Astrocyte (in vitro differentiated cells and primary cell): ENCODE results near the gene FCN2. TPM values are rescaled to one million over a fixed set of nuclear protein-coding genes. Genes with fewer than 3 reads are reported as not detected.

ENCODE experiments used
- DNase-seq: peaks from one replicate; pipeline ENCODE4 v3.0.0-alpha.2; 2010; ENCODE audit warnings: low read depth
- FAIRE-seq: peaks from 2 replicates; lab custom pipeline; 2011; peaks lifted over from hg19 to GRCh38; lab: Jason Lieb, UNC
- H2AFZ ChIP-seq: 2 replicates; pipeline ENCODE4 v1.6.0; 2012; ENCODE audit warnings: low read depth, low read length, inconsistent platforms
- H3K27ac ChIP-seq: 2 replicates; pipeline ENCODE4 v1.5.1; 2011; ENCODE audit warnings: low read depth, low read length, inconsistent platforms
- H3K27me3 ChIP-seq: 2 replicates; pipeline ENCODE4 v1.6.0; 2011; ENCODE audit warnings: low read length, inconsistent platforms; ENCODE audit not compliant: insufficient read depth
- H3K36me3 ChIP-seq: 2 replicates; pipeline ENCODE4 v1.5.1; 2011; ENCODE audit warnings: low read length, inconsistent platforms; ENCODE audit not compliant: insufficient read depth
- H3K4me1 ChIP-seq: 2 replicates; pipeline ENCODE4 v1.5.1; 2011; ENCODE audit warnings: low read length, inconsistent platforms; ENCODE audit not compliant: insufficient read depth
- H3K4me2 ChIP-seq: 2 replicates; pipeline ENCODE4 v1.6.0; 2012; ENCODE audit warnings: low read length, inconsistent platforms
- H3K4me3 ChIP-seq: 2 replicates; pipeline ENCODE4 v1.5.1; 2011; ENCODE audit warnings: low read depth, mild to moderate bottlenecking, low read length, inconsistent platforms; ENCODE audit not compliant: insufficient read depth
- H3K79me2 ChIP-seq: 2 replicates; pipeline ENCODE4 v1.6.0; 2012; ENCODE audit warnings: mild to moderate bottlenecking, low read length, inconsistent platforms; ENCODE audit not compliant: insufficient read depth
- H3K9ac ChIP-seq: 2 replicates; pipeline ENCODE4 v1.6.0; 2012; ENCODE audit warnings: mild to moderate bottlenecking, low read length, inconsistent platforms
- H3K9me3 ChIP-seq: 2 replicates; pipeline ENCODE4 v1.5.1; 2012; ENCODE audit warnings: low read depth, mild to moderate bottlenecking, low read length, inconsistent platforms; ENCODE audit not compliant: insufficient read depth
- H4K20me1 ChIP-seq: 2 replicates; pipeline ENCODE4 v1.6.0; 2012; ENCODE audit warnings: low read length, inconsistent platforms; ENCODE audit not compliant: insufficient read depth
- H3K27ac Mint-ChIP-seq: one replicate; pipeline ENCODE4 v1.8.0; 2021; ENCODE audit warnings: mild to moderate bottlenecking, mixed read lengths; ENCODE audit not compliant: unreplicated experiment
- H3K27me3 Mint-ChIP-seq: one replicate; pipeline ENCODE4 v1.8.0; 2021; ENCODE audit warnings: low read depth, mixed read lengths; ENCODE audit not compliant: unreplicated experiment
- H3K36me3 Mint-ChIP-seq: one replicate; pipeline ENCODE4 v1.8.0; 2021; ENCODE audit warnings: low read depth, mixed read lengths; ENCODE audit not compliant: unreplicated experiment
- H3K4me1 Mint-ChIP-seq: one replicate; pipeline ENCODE4 v1.8.0; 2021; ENCODE audit warnings: low read depth, mixed read lengths; ENCODE audit not compliant: unreplicated experiment
- H3K4me3 Mint-ChIP-seq: one replicate; pipeline ENCODE4 v1.8.0; 2021; ENCODE audit warnings: mild to moderate bottlenecking, moderate library complexity, mixed read lengths; ENCODE audit not compliant: unreplicated experiment
- H3K9me3 Mint-ChIP-seq: one replicate; pipeline ENCODE4 v1.8.0; 2021; ENCODE audit warnings: mild to moderate bottlenecking, mixed read lengths; ENCODE audit not compliant: unreplicated experiment
- CTCF ChIP-seq: IDR thresholded peaks from 2 replicates; pipeline ENCODE4 v1.5.1; 2011; ENCODE audit warnings: low read depth, mild to moderate bottlenecking, inconsistent platforms, low read length, moderate library complexity; ENCODE audit not compliant: insufficient read depth
- EZH2 ChIP-seq: IDR thresholded peaks from 2 replicates; pipeline ENCODE4 v1.6.1; 2012; ENCODE audit warnings: mild to moderate bottlenecking, low read length, inconsistent platforms; ENCODE audit not compliant: insufficient read depth
- total RNA-seq: library from RNA; stranded (reverse); gene quantifications from 2 replicates; pipeline ENCODE4 v1.2.1, GENCODE V29; 2021

Gene FCN2
- total RNA-seq, 1 donor from 2014 or later = not detected

- Histone ChIP-seq H3K4me2 (no peak overlapping the region), H3K4me3 (no peak overlapping the region), H3K27me3 (no peaks in the 10 kb centered on the region), H3K9ac (no peak overlapping the region), H2AFZ (no peak overlapping the region), H3K36me3 (no peaks in the 10 kb centered on the region), H4K20me1 (no peaks in the 10 kb centered on the region), H3K9me3 (no peaks in the 10 kb centered on the region), H3K4me1 (no peaks in the 10 kb centered on the region), H3K79me2 (no peaks in the 10 kb centered on the region), H3K27ac (no peak overlapping the region)
- no peak overlapping the region for H3K27ac Mint-ChIP-seq
- H3K27me3 Mint-ChIP-seq = peaks cover 55% of the 10 kb centered on the region
- no peaks in the 10 kb centered on the region for H3K4me1 Mint-ChIP-seq
- no peaks in the 10 kb centered on the region for H3K36me3 Mint-ChIP-seq
- no peak overlapping the region for H3K4me3 Mint-ChIP-seq
- TF ChIP-seq CTCF = no peak
- no peak for TF ChIP-seq EZH2
- peaks cover 3% of the 10 kb centered on the region for H3K9me3 Mint-ChIP-seq
- no peak for FAIRE-seq
- no peak for DNase-seq
Observed at GRCh38 chr9:134929193-134930158, 48.9 kb downstream of the FCN2 start.

- Histone ChIP-seq H2AFZ (no peak overlapping the region), H3K27me3 (peaks cover 7% of the 10 kb centered on the region), H3K36me3 (no peaks in the 10 kb centered on the region), H3K4me2 (no peak overlapping the region), H3K27ac (no peak overlapping the region), H3K4me1 (no peaks in the 10 kb centered on the region), H3K9me3 (no peaks in the 10 kb centered on the region), H3K9ac (no peak overlapping the region), H3K79me2 (no peaks in the 10 kb centered on the region), H4K20me1 (no peaks in the 10 kb centered on the region), H3K4me3 (no peak overlapping the region)
- peaks cover 50% of the 10 kb centered on the region for H3K27me3 Mint-ChIP-seq
- TF ChIP-seq CTCF (no peak), EZH2 (no peak)
- H3K36me3 Mint-ChIP-seq = no peaks in the 10 kb centered on the region
- FAIRE-seq (no peak), DNase-seq (no peak)
- H3K27ac Mint-ChIP-seq = no peak overlapping the region
- H3K9me3 Mint-ChIP-seq = peaks cover 3% of the 10 kb centered on the region
- H3K4me1 Mint-ChIP-seq = no peaks in the 10 kb centered on the region
- no peak overlapping the region for H3K4me3 Mint-ChIP-seq
Observed at GRCh38 chr9:134930398-134930797, 49.8 kb downstream of the FCN2 start.

- H3K4me3 ChIP-seq = no peak overlapping the region
Observed at GRCh38 chr9:134932171-134932570, 51.6 kb downstream of the FCN2 start.

More at GRCh38 chr9:134932171-134932570, 51.6 kb downstream of the FCN2 start:
- H3K4me1 Mint-ChIP-seq = no peaks in the 10 kb centered on the region
- H4K20me1 ChIP-seq = no peaks in the 10 kb centered on the region
- no peak overlapping the region for H3K4me2 ChIP-seq
- DNase-seq (no peak), FAIRE-seq (no peak)
- H3K4me3 Mint-ChIP-seq = no peak overlapping the region
- H3K79me2 ChIP-seq = no peaks in the 10 kb centered on the region
- TF ChIP-seq CTCF (no peak), EZH2 (no peak)
- no peaks in the 10 kb centered on the region for H3K36me3 Mint-ChIP-seq
- H2AFZ ChIP-seq = no peak overlapping the region
- H3K9me3 Mint-ChIP-seq = no peaks in the 10 kb centered on the region
- peaks cover 61% of the 10 kb centered on the region for H3K27me3 Mint-ChIP-seq
- H3K27me3 ChIP-seq = peaks cover 23% of the 10 kb centered on the region
- no peaks in the 10 kb centered on the region for H3K9me3 ChIP-seq
- H3K27ac ChIP-seq = no peak overlapping the region
- no peaks in the 10 kb centered on the region for H3K36me3 ChIP-seq
- H3K27ac Mint-ChIP-seq = no peak overlapping the region
- no peaks in the 10 kb centered on the region for H3K4me1 ChIP-seq
- no peak overlapping the region for H3K9ac ChIP-seq
